ENCODE results near the gene AOPEP.
"Not testable (repeated sequence)": the region's sequence is repeated elsewhere in the genome, so short reads cannot be mapped to it uniquely, and the experiment has no call there.

The AOPEP gene

GRCh38 chr9:95007226-95007869 lies 280.8 kb downstream of the AOPEP start:
- H3K4me3 ChIP-seq = peak overlapping the region; percentile 42 to 86 (median 62)
- H3K27ac ChIP-seq = peak overlapping the region in 20 of 21 experiments; percentile 91 to 100 (median 98)

- H3K27ac ChIP-seq = peak overlapping the region; percentile 34 to 100 (median 98)
Observed at GRCh38 chr9:95008151-95008771, 281.8 kb downstream of the AOPEP start.

GRCh38 chr9:95009459-95009858 lies 283.0 kb downstream of the AOPEP start:
- H3K27ac ChIP-seq = peak overlapping the region in 18 of 21 experiments; percentile 3 to 100 (median 98)
- H3K4me3 ChIP-seq = no peak overlapping the region

More at GRCh38 chr9:95008151-95008771, 281.8 kb downstream of the AOPEP start:
- peak overlapping the region; percentile 15 to 86 (median 62) for H3K4me3 ChIP-seq

GRCh38 chr9:95010431-95010838 lies 283.9 kb downstream of the AOPEP start:
- Histone ChIP-seq H3K4me3 (no peak overlapping the region), H3K27ac (peak overlapping the region in 14 of 21 experiments; percentile 19 to 100 (median 84))

- Histone ChIP-seq H3K27ac (peak overlapping the region in 11 of 21 experiments; percentile 7 to 100 (median 53)), H3K4me3 (no peak overlapping the region)
Observed at GRCh38 chr9:95012035-95012708, 285.7 kb downstream of the AOPEP start.

- Histone ChIP-seq H3K4me3 (no peak overlapping the region), H3K27ac (peak overlapping the region in 4 of 21 experiments; percentile 50 to 100 (median 76))
Observed at GRCh38 chr9:95012902-95013301, 286.4 kb downstream of the AOPEP start.

GRCh38 chr9:95014917-95015316 lies 288.4 kb downstream of the AOPEP start:
- Histone ChIP-seq H3K4me3 (no peak overlapping the region), H3K27ac (peak overlapping the region in 7 of 21 experiments; percentile 13 to 74 (median 33))

- H3K4me3 ChIP-seq = no peak overlapping the region
- H3K27ac ChIP-seq = peak overlapping the region in 5 of 21 experiments; percentile 5 to 89 (median 29)
Observed at GRCh38 chr9:95015569-95015968, 289.1 kb downstream of the AOPEP start.

GRCh38 chr9:95017062-95017461 lies 290.6 kb downstream of the AOPEP start:
- peak overlapping the region in 11 of 21 experiments; percentile 7 to 89 (median 69) for H3K27ac ChIP-seq
- no peak overlapping the region for H3K4me3 ChIP-seq

GRCh38 chr9:95017661-95018060 lies 291.2 kb downstream of the AOPEP start:
- H3K27ac ChIP-seq = peak overlapping the region in 18 of 21 experiments; percentile 19 to 89 (median 68)

GRCh38 chr9:95018099-95018936 lies 291.8 kb downstream of the AOPEP start:
- H3K4me3 ChIP-seq = no peak overlapping the region
- H3K27ac ChIP-seq = peak overlapping the region in 20 of 21 experiments; percentile 4 to 89 (median 68)

More at GRCh38 chr9:95017661-95018060, 291.2 kb downstream of the AOPEP start:
- no peak overlapping the region for H3K4me3 ChIP-seq

- peak overlapping the region in 16 of 21 experiments; percentile 15 to 87 (median 62) for H3K27ac ChIP-seq
Observed at GRCh38 chr9:95020644-95021043, 294.1 kb downstream of the AOPEP start.

GRCh38 chr9:95021166-95021886 lies 294.8 kb downstream of the AOPEP start:
- Histone ChIP-seq H3K4me3 (no peak overlapping the region), H3K27ac (peak overlapping the region in 16 of 21 experiments; percentile 22 to 88 (median 72))

More at GRCh38 chr9:95020644-95021043, 294.1 kb downstream of the AOPEP start:
- not testable (repeated sequence) for H3K4me3 ChIP-seq

GRCh38 chr9:95022657-95023056 lies 296.2 kb downstream of the AOPEP start:
- Histone ChIP-seq H3K4me3 (no peak overlapping the region), H3K27ac (peak overlapping the region in 14 of 21 experiments; percentile 17 to 88 (median 74))

- H3K27ac ChIP-seq = peak overlapping the region in 18 of 21 experiments; percentile 17 to 88 (median 72)
- H3K4me3 ChIP-seq = no peak overlapping the region
Observed at GRCh38 chr9:95023217-95024003, 296.9 kb downstream of the AOPEP start.

- peak overlapping the region in 17 of 21 experiments; percentile 17 to 88 (median 73) for H3K27ac ChIP-seq
- no peak overlapping the region for H3K4me3 ChIP-seq
Observed at GRCh38 chr9:95024097-95024671, 297.7 kb downstream of the AOPEP start.
